Measurements from ENCODE around the gene FBXL7. TPM values are rescaled to one million over a fixed set of nuclear protein-coding genes. Genes with fewer than 3 reads are reported as not detected.

Gene FBXL7
- total RNA-seq, 2 experiments from 2014 or later: not detected

- H3K4me2 ChIP-seq (ENCODE audit: low read length): no peak overlapping the region
- no peaks in the 10 kb centered on the region for H3K9me3 ChIP-seq (ENCODE audit: low read length)
- no peaks in the 10 kb centered on the region for H3K4me1 ChIP-seq (ENCODE audit: insufficient read depth, low read length, poor library complexity, severe bottlenecking)
- H3K36me3 ChIP-seq (ENCODE audit: insufficient read depth, low read length): no peaks in the 10 kb centered on the region
- intact Hi-C loops (cut with micrococcal nuclease; ENCODE audit: unreplicated experiment): no loop called here
- no peak for TF ChIP-seq CTCF (conservative IDR thresholded peaks at IDR 0.05; ENCODE audit: low read length)
- TF ChIP-seq EZH2phosphoT487 (IDR thresholded peaks at IDR 0.05; ENCODE audit: borderline replicate concordance, low read depth, low read length): no peak
- H3K27ac ChIP-seq (ENCODE audit: low read depth, low read length, poor library complexity, severe bottlenecking): no peak overlapping the region
- H4K20me1 ChIP-seq (ENCODE audit: insufficient read depth, low read length): no peaks in the 10 kb centered on the region
- ChIA-PET CTCF (ENCODE audit: unreplicated experiment) (no interaction called here), POLR2A (no interaction called here)
- no peaks in the 10 kb centered on the region for H3K79me2 ChIP-seq (ENCODE audit: insufficient read depth, low read depth, low read length)
- no peak overlapping the region for H2AFZ ChIP-seq (ENCODE audit: low read length)
- BruUV-seq (replicated peaks): no TSS peak
- no peak for DNase-seq (ENCODE audit: low spot score)
- no peaks in the 10 kb centered on the region for H3K9me2 ChIP-seq (ENCODE audit: insufficient read depth, low read length)
- H3K4me3 ChIP-seq (ENCODE audit: low read depth, low read length, poor library complexity, severe bottlenecking): no peak overlapping the region
Measured at GRCh38 chr5:15518786-15519185, 18.8 kb downstream of the FBXL7 start.

- H3K36me3 ChIP-seq (ENCODE audit: insufficient read depth, low read length): no peaks in the 10 kb centered on the region
- BruUV-seq (replicated peaks): no TSS peak
- no peaks in the 10 kb centered on the region for H3K9me2 ChIP-seq (ENCODE audit: insufficient read depth, low read length)
- TF ChIP-seq EZH2phosphoT487 (IDR thresholded peaks at IDR 0.05; ENCODE audit: borderline replicate concordance, low read depth, low read length) (no peak), CTCF (conservative IDR thresholded peaks at IDR 0.05; ENCODE audit: low read length) (no peak)
- no peaks in the 10 kb centered on the region for H3K9me3 ChIP-seq (ENCODE audit: low read length)
- no peak overlapping the region for H3K27ac ChIP-seq (ENCODE audit: low read depth, low read length, poor library complexity, severe bottlenecking)
- H4K20me1 ChIP-seq (ENCODE audit: insufficient read depth, low read length): no peaks in the 10 kb centered on the region
- H2AFZ ChIP-seq (ENCODE audit: low read length): no peak overlapping the region
- no peak for DNase-seq (ENCODE audit: low spot score)
- CTCF ChIA-PET (ENCODE audit: unreplicated experiment): no interaction called here
- no peak overlapping the region for H3K4me3 ChIP-seq (ENCODE audit: low read depth, low read length, poor library complexity, severe bottlenecking)
- no peaks in the 10 kb centered on the region for H3K79me2 ChIP-seq (ENCODE audit: insufficient read depth, low read depth, low read length)
- H3K4me2 ChIP-seq (ENCODE audit: low read length): no peak overlapping the region
- no peaks in the 10 kb centered on the region for H3K4me1 ChIP-seq (ENCODE audit: insufficient read depth, low read length, poor library complexity, severe bottlenecking)
- intact Hi-C loops (cut with micrococcal nuclease; ENCODE audit: unreplicated experiment): no loop called here
- POLR2A ChIA-PET: interaction anchor here (0.7 kb wide), 1 partner anchor 191 kb away, joined by 3 read pairs; no protein-coding TSS in a partner anchor
Measured at GRCh38 chr5:15520856-15521255, 20.9 kb downstream of the FBXL7 start.

GRCh38 chr5:15521381-15522186, 21.6 kb downstream of the FBXL7 start:
- Histone ChIP-seq H3K4me2 (ENCODE audit: low read length) (no peak overlapping the region), H4K20me1 (ENCODE audit: insufficient read depth, low read length) (no peaks in the 10 kb centered on the region), H3K9me2 (ENCODE audit: insufficient read depth, low read length) (no peaks in the 10 kb centered on the region), H3K4me1 (ENCODE audit: insufficient read depth, low read length, poor library complexity, severe bottlenecking) (no peaks in the 10 kb centered on the region), H3K4me3 (ENCODE audit: low read depth, low read length, poor library complexity, severe bottlenecking) (no peak overlapping the region), H3K36me3 (ENCODE audit: insufficient read depth, low read length) (no peaks in the 10 kb centered on the region), H3K9me3 (ENCODE audit: low read length) (no peaks in the 10 kb centered on the region), H3K27ac (ENCODE audit: low read depth, low read length, poor library complexity, severe bottlenecking) (no peak overlapping the region), H3K79me2 (ENCODE audit: insufficient read depth, low read depth, low read length) (no peaks in the 10 kb centered on the region), H2AFZ (ENCODE audit: low read length) (no peak overlapping the region)
- POLR2A ChIA-PET: interaction anchor here (0.6 to 0.7 kb wide), 2 partner anchors 55 to 190 kb away, joined by 3 read pairs; no protein-coding TSS in a partner anchor
- intact Hi-C loops (cut with micrococcal nuclease; ENCODE audit: unreplicated experiment): no loop called here
- no peak for DNase-seq (ENCODE audit: low spot score)
- CTCF ChIA-PET (ENCODE audit: unreplicated experiment): no interaction called here
- no TSS peak for BruUV-seq (replicated peaks)
- TF ChIP-seq EZH2phosphoT487 (IDR thresholded peaks at IDR 0.05; ENCODE audit: borderline replicate concordance, low read depth, low read length): no peak
- no peak for TF ChIP-seq CTCF (conservative IDR thresholded peaks at IDR 0.05; ENCODE audit: low read length)
